Measurements from ENCODE around the gene PITX2. TPM values are rescaled to one million over a fixed set of nuclear protein-coding genes. Genes with fewer than 3 reads are reported as not detected.

PITX2 gene
- polyA plus RNA-seq, 1 donor from 2014 or later, result not detected

DNA sequence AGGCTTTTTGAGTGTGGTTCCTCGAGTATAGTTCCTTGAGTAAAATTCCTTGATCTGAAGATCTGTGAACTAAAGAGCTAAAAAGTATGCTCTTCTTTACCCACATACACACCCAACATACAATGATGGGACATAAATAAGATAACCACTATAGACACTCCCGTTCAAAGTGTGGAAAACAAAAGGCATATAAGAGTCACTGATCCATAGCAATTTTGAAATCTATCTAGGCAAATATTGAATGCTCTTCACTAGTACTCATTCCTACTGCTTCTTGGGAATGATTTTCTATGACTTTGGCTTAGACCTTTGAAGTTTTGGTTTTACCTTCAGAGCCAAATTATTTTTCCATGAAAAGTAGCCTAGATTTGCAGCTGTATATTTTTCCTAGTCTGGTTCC is 26.4 kb downstream of the PITX2 start:
- Histone ChIP-seq H3K79me2 (replicated peaks; ENCODE audit: insufficient read depth, low read length) (no peaks in the 10 kb centered on the region), H3K9me3 (ENCODE audit: low read length) (peaks cover 3% of the 10 kb centered on the region), H3F3A (ENCODE audit: insufficient read depth, low read length, poor library complexity, severe bottlenecking) (no peaks in the 10 kb centered on the region), H3K27me3 (ENCODE audit: insufficient read depth, low read depth, low read length) (no peaks in the 10 kb centered on the region), H3K4me2 (ENCODE audit: low read length) (no peak overlapping the region), H3K9me2 (ENCODE audit: insufficient read depth, low read length) (no peaks in the 10 kb centered on the region), H3K27ac (ENCODE audit: low read length) (no peak overlapping the region), H3K9ac (ENCODE audit: low read length) (no peak overlapping the region), H4K20me1 (ENCODE audit: insufficient read depth) (no peaks in the 10 kb centered on the region), H2AFZ (ENCODE audit: low read depth, low read length) (no peak overlapping the region), H3K36me3 (ENCODE audit: insufficient read depth, low read length) (no peaks in the 10 kb centered on the region), H3K4me3 (ENCODE audit: low read length) (no peak overlapping the region)
- TF ChIP-seq RAD21 (conservative IDR thresholded peaks at IDR 0.05) (no peak), TAF1 (IDR thresholded peaks at IDR 0.05; ENCODE audit: low read depth) (no peak), EZH2 (IDR thresholded peaks at IDR 0.05; ENCODE audit: borderline replicate concordance, insufficient read depth, low read length, poor library complexity, severe bottlenecking) (no peak), MXI1 (conservative IDR thresholded peaks at IDR 0.05; ENCODE audit: poor library complexity, severe bottlenecking) (no peak), EP300 (conservative IDR thresholded peaks at IDR 0.05; ENCODE audit: poor library complexity, severe bottlenecking) (no peak), SMC3 (conservative IDR thresholded peaks at IDR 0.05; ENCODE audit: poor library complexity) (no peak), POLR2AphosphoS5 (IDR thresholded peaks at IDR 0.05) (no peak)
- TF ChIP-seq, protein P1, sequence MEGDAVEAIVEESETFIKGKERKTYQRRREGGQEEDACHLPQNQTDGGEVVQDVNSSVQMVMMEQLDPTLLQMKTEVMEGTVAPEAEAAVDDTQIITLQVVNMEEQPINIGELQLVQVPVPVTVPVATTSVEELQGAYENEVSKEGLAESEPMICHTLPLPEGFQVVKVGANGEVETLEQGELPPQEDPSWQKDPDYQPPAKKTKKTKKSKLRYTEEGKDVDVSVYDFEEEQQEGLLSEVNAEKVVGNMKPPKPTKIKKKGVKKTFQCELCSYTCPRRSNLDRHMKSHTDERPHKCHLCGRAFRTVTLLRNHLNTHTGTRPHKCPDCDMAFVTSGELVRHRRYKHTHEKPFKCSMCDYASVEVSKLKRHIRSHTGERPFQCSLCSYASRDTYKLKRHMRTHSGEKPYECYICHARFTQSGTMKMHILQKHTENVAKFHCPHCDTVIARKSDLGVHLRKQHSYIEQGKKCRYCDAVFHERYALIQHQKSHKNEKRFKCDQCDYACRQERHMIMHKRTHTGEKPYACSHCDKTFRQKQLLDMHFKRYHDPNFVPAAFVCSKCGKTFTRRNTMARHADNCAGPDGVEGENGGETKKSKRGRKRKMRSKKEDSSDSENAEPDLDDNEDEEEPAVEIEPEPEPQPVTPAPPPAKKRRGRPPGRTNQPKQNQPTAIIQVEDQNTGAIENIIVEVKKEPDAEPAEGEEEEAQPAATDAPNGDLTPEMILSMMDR (IDR thresholded peaks at IDR 0.05; ENCODE audit: poor library complexity, severe bottlenecking), result no peak
- TF ChIP-seq, protein P2, sequence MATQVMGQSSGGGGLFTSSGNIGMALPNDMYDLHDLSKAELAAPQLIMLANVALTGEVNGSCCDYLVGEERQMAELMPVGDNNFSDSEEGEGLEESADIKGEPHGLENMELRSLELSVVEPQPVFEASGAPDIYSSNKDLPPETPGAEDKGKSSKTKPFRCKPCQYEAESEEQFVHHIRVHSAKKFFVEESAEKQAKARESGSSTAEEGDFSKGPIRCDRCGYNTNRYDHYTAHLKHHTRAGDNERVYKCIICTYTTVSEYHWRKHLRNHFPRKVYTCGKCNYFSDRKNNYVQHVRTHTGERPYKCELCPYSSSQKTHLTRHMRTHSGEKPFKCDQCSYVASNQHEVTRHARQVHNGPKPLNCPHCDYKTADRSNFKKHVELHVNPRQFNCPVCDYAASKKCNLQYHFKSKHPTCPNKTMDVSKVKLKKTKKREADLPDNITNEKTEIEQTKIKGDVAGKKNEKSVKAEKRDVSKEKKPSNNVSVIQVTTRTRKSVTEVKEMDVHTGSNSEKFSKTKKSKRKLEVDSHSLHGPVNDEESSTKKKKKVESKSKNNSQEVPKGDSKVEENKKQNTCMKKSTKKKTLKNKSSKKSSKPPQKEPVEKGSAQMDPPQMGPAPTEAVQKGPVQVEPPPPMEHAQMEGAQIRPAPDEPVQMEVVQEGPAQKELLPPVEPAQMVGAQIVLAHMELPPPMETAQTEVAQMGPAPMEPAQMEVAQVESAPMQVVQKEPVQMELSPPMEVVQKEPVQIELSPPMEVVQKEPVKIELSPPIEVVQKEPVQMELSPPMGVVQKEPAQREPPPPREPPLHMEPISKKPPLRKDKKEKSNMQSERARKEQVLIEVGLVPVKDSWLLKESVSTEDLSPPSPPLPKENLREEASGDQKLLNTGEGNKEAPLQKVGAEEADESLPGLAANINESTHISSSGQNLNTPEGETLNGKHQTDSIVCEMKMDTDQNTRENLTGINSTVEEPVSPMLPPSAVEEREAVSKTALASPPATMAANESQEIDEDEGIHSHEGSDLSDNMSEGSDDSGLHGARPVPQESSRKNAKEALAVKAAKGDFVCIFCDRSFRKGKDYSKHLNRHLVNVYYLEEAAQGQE (IDR thresholded peaks at IDR 0.05; ENCODE audit: borderline replicate concordance), result no peak

DNA sequence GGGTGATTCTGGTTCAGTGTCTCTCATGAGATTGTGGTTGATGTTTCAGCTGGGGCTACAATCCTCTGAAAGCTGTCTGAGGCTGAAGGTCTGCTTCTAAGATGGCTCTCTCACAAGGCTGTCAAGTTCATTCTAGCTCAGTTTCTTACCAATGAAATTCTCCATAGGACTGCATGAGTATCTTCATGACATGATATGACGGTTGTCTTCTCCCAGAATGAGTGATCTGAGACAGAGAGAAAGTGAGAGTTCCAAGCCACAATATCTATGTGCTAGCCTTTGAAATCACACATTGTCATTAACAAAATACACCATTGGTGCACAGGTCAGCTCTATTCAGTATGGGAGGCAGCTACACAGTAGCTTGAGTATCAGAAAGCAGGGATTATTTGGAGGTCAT is 27.3 kb downstream of the PITX2 start:
- Histone ChIP-seq H3K36me3 (ENCODE audit: insufficient read depth, low read length) (no peaks in the 10 kb centered on the region), H3K79me2 (replicated peaks; ENCODE audit: insufficient read depth, low read length) (no peaks in the 10 kb centered on the region), H3K27ac (ENCODE audit: low read length) (no peak overlapping the region), H3K4me2 (ENCODE audit: low read length) (no peak overlapping the region), H3K4me3 (ENCODE audit: low read length) (no peak overlapping the region), H3K9me3 (ENCODE audit: low read length) (peaks cover 3% of the 10 kb centered on the region), H3K27me3 (ENCODE audit: insufficient read depth, low read depth, low read length) (no peaks in the 10 kb centered on the region), H4K20me1 (ENCODE audit: insufficient read depth) (no peaks in the 10 kb centered on the region), H3K9ac (ENCODE audit: low read length) (no peak overlapping the region), H2AFZ (ENCODE audit: low read depth, low read length) (no peak overlapping the region), H3F3A (ENCODE audit: insufficient read depth, low read length, poor library complexity, severe bottlenecking) (no peaks in the 10 kb centered on the region), H3K9me2 (ENCODE audit: insufficient read depth, low read length) (no peaks in the 10 kb centered on the region)
- no peak for TF ChIP-seq POLR2AphosphoS5 (IDR thresholded peaks at IDR 0.05)
- no peak for TF ChIP-seq TAF1 (IDR thresholded peaks at IDR 0.05; ENCODE audit: low read depth)
- TF ChIP-seq RAD21 (conservative IDR thresholded peaks at IDR 0.05), result no peak
- TF ChIP-seq, protein P1 (IDR thresholded peaks at IDR 0.05; ENCODE audit: poor library complexity, severe bottlenecking), result no peak
- TF ChIP-seq SMC3 (conservative IDR thresholded peaks at IDR 0.05; ENCODE audit: poor library complexity), result no peak
- TF ChIP-seq, protein P2 (IDR thresholded peaks at IDR 0.05; ENCODE audit: borderline replicate concordance), result no peak
- TF ChIP-seq EZH2 (IDR thresholded peaks at IDR 0.05; ENCODE audit: borderline replicate concordance, insufficient read depth, low read length, poor library complexity, severe bottlenecking), result no peak
- TF ChIP-seq MXI1 (conservative IDR thresholded peaks at IDR 0.05; ENCODE audit: poor library complexity, severe bottlenecking), result no peak
- TF ChIP-seq EP300 (conservative IDR thresholded peaks at IDR 0.05; ENCODE audit: poor library complexity, severe bottlenecking), result no peak
